Osteocyte (in vitro differentiated cells): ENCODE results near the gene HSD11B1L. TPM values are rescaled to one million over a fixed set of nuclear protein-coding genes. Genes with fewer than 3 reads are reported as not detected.

Experiments used
- DNase-seq: peaks from one replicate; pipeline ENCODE4 v3.0.0; 2021; ENCODE audit warnings: mixed read lengths; ENCODE audit not compliant: unreplicated experiment; ENCODE audit errors: extremely low spot score
- H3K27ac Mint-ChIP-seq: one replicate; pipeline ENCODE4 v1.8.0; 2021; ENCODE audit warnings: mild to moderate bottlenecking, mixed read lengths; ENCODE audit not compliant: unreplicated experiment
- H3K27me3 Mint-ChIP-seq: one replicate; pipeline ENCODE4 v1.8.0; 2021; ENCODE audit warnings: mixed read lengths; ENCODE audit not compliant: unreplicated experiment
- H3K36me3 Mint-ChIP-seq: one replicate; pipeline ENCODE4 v1.8.0; 2021; ENCODE audit warnings: mixed read lengths; ENCODE audit not compliant: unreplicated experiment
- H3K4me1 Mint-ChIP-seq: one replicate; pipeline ENCODE4 v1.8.0; 2021; ENCODE audit warnings: mixed read lengths; ENCODE audit not compliant: unreplicated experiment
- H3K4me3 Mint-ChIP-seq: one replicate; pipeline ENCODE4 v1.8.0; 2021; ENCODE audit warnings: mild to moderate bottlenecking, moderate library complexity, mixed read lengths; ENCODE audit not compliant: unreplicated experiment
- H3K9me3 Mint-ChIP-seq: one replicate; pipeline ENCODE4 v1.8.0; 2021; ENCODE audit warnings: mixed read lengths; ENCODE audit not compliant: unreplicated experiment
- CTCF ChIP-seq: fragments of 200-600 bp; sonication (generic); IDR thresholded peaks from 2 replicates; pipeline ENCODE4 v1.5.0; 2021; ENCODE audit warnings: antibody characterized with exemption, mild to moderate bottlenecking, moderate library complexity
- total RNA-seq: library from RNA; stranded (reverse); gene quantifications from 2 replicates; pipeline ENCODE4 v1.2.1, GENCODE V29; 2021

HSD11B1L gene
- total RNA-seq, 1 donor from 2014 or later = 10.7 TPM

DNA sequence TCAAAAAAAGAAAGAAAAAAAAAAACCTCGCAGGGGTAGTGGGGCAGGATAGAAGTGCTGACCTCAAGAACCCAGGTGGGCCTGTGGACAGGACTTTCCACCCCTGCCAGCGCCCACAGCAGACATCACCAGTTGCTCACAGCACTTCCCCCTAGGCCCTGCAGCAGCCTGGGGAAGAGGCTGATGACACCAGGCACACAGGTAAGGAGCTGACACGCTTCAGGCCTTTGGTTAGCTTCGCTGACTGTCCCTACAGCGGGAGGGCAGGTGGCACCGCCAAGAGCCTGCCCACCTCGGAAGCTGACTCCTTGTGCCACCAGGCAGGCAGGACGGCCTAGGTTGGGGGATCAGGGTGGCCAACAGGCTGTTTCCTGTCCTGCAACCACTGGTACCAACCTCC lies 30.2 kb downstream of the HSD11B1L start:
- Mint-ChIP-seq H3K4me1 (peaks cover 3% of the 10 kb centered on the region), H3K36me3 (peaks cover 17% of the 10 kb centered on the region), H3K27me3 (no peaks in the 10 kb centered on the region), H3K27ac (no peak overlapping the region), H3K4me3 (no peak overlapping the region), H3K9me3 (no peaks in the 10 kb centered on the region)
- TF ChIP-seq CTCF = no peak
- no peak for DNase-seq

DNA sequence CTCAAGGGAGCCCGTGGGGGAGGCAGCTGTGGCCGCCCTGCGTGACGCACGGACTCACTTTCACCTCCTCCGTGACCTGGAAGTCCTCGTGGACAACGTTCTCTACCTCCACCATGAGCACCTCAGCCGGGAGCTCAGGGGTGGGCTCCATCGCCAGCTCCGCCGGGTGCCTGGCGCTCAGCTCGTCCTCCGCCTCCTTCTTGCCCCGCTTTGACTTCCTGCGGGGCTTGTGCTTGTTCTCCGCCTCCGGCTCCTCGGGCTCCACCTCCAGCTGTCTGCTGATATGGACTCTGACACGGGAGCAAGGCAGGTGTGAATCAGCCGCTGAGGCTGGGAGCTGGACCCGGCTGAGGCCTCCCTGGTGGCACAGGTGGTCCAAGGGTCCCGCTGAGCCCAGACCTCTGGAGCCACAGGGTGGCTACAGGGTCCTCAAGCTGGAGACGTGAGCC lies 30.9 kb downstream of the HSD11B1L start:
- DNase-seq = peak; percentile 83
- Mint-ChIP-seq H3K9me3 (no peaks in the 10 kb centered on the region), H3K27me3 (no peaks in the 10 kb centered on the region), H3K4me3 (no peak overlapping the region), H3K27ac (no peak overlapping the region), H3K36me3 (peaks cover 13% of the 10 kb centered on the region), H3K4me1 (peaks cover 5% of the 10 kb centered on the region)
- TF ChIP-seq CTCF = no peak

DNA sequence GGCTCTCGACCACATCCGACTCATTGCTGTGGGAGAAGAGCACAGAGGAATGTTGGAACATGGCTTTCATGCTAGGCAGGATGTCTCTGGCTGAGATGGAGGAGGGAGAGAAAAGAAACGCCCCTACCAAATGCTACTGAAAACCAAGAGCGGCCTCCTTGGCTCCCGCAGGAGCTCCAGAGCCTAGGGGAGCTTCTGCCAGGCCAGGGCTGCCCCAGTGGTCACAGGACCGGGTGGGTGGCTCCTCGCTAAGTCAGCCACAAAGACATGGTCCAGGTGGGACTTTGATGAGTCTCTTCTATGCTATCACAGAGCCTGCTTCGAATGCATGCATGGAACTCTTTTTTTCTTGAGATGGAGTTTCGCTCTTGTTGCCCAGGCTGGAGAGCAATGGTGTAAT lies 32.4 kb downstream of the HSD11B1L start:
- no peaks in the 10 kb centered on the region for H3K9me3 Mint-ChIP-seq
- no peak overlapping the region for H3K4me3 Mint-ChIP-seq
- no peak overlapping the region for H3K27ac Mint-ChIP-seq
- peaks cover 16% of the 10 kb centered on the region for H3K36me3 Mint-ChIP-seq
- no peak for TF ChIP-seq CTCF
- no peak for DNase-seq
- H3K27me3 Mint-ChIP-seq = no peaks in the 10 kb centered on the region
- peaks cover 17% of the 10 kb centered on the region for H3K4me1 Mint-ChIP-seq

DNA sequence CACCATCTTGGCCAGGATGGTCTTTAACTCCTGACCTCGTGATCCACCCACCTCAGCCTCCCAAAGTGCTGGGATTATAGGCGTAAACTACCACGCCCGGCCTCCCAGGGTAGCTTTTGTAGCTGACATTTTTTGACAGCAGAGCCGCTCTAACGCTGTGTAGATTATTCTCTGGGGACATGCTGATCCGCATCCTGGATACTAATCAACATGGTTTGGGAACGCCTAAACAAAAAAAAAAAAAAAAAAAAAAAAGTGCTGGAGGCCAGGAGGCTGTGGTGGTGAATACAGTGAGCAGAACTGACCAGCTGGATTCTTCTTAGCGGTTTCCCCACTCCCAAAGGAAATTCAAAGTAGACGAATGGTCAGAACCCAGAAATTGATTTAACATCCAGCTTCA lies 34.0 kb downstream of the HSD11B1L start:
- TF ChIP-seq CTCF = no peak
- H3K27me3 Mint-ChIP-seq = no peaks in the 10 kb centered on the region
- H3K27ac Mint-ChIP-seq = no peak overlapping the region
- no peak for DNase-seq
- no peak overlapping the region for H3K4me3 Mint-ChIP-seq
- H3K9me3 Mint-ChIP-seq = no peaks in the 10 kb centered on the region
- H3K36me3 Mint-ChIP-seq = peaks cover 16% of the 10 kb centered on the region
- peaks cover 27% of the 10 kb centered on the region for H3K4me1 Mint-ChIP-seq

GRCh38 chr19:5717215-5717935 lies 36.5 kb downstream of the HSD11B1L start:
- peaks cover 31% of the 10 kb centered on the region for H3K4me1 Mint-ChIP-seq
- no peak for TF ChIP-seq CTCF
- peak overlapping the region; percentile 89 for H3K4me3 Mint-ChIP-seq
- peaks cover 13% of the 10 kb centered on the region for H3K36me3 Mint-ChIP-seq
- no peaks in the 10 kb centered on the region for H3K9me3 Mint-ChIP-seq
- H3K27ac Mint-ChIP-seq = peak overlapping the region; percentile 96
- no peak for DNase-seq
- H3K27me3 Mint-ChIP-seq = no peaks in the 10 kb centered on the region
